Limb (tissue), 2 donors: ENCODE measurements around the gene PYGL.
"Not testable (repeated sequence)": the region's sequence is repeated elsewhere in the genome, so short reads cannot be mapped to it uniquely, and the experiment has no call there.

ENCODE experiments used
- DNase-seq, 2 donors: peaks; one replicate each; pipeline ENCODE4 v3.0.0-alpha.2; 2016; ENCODE audit errors: extremely low spot score in 2 of 2

PYGL gene

DNA sequence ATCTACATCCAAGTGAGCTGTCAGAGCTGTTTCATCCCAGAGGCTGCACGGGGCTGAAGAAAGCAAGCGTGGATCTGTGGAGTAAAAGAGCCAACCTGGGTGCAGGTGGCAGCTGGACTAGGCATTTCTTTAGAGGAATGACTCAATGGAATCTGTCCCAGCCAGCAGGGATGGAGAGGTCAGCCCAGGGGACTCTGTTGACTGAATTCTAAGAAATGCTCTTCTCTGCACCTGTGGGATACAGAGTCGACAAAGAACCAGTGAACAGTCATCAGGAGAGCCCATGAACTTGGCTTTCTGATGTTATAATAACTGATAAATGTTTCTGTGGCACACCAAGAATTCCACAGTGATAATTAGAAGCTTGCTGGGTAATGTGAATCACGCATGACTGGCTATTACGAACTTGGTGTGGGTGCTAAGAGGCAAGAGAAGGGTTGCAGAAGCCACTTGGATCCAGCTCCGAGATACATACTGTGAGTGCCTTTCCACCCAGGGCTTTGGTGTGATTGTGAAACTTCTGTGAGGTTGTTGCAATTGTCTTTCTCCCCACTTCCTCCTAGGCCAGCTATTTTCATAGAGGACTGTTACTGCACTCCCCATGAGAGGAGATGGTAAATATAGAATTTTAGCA, 16.2 kb downstream of the PYGL start:
- DNase-seq, result no peak

DNA sequence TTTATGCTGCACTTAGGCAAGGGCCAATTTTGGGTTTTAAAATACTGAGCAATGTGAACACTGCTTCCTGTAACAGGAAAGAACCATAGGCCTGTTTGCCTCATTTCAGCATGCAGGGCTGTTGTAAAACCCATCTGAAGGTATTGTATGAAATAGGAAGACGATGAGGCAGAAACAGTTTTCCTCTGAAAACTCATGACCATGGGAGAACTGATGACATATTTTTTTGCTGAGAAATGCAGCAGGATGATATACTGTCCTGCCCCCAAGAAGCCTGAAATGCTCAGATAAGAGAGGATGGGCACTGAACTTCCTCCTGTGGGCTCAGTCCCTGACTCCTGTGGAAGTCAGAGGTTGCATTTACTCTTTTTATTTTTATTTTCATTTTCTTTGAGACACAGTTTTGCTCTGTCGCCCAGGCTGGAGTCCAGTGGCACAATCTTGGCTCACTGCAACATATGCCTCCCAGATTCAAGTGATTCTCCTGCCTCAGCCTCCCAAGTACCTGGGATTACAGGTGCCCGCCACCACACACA, 17.4 kb downstream of the PYGL start:
- no peak for DNase-seq

DNA sequence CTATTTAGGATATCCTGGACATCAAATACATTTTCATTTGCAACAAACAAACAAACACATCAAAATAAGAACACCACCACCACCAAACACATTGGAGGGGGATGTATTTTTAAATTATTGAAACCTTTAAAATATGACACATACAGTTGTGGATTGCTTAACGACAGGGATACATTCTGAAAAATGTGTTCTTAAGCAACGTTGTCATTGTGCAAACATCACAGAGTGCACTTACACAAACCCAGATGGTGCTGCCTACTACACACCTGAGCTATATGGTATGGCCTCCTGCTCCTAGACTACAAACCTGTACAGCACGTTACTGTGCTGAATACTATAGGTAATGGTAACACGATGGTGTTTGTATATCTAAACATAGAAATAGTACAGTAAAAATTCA, 19.4 kb downstream of the PYGL start:
- DNase-seq, result no peak

DNA sequence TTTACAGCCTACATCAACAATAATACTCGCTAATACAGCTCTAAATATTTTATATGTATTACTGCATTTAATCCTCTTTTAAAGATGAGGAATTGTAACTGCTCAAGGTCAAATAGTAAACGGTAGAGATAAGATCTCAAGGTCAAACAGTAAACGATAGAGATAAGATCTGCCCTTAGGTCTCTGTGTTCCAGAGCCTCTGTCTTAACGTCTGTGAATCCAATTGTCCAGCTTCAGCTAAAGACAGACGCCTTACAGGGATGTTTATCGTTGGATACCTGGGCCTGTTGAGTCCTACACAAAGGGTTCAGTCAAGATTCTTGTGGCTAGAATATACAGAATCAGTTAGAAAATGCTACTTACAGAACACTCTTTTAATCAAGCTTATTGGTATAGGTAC, 20.0 kb downstream of the PYGL start:
- DNase-seq, result no peak

DNA sequence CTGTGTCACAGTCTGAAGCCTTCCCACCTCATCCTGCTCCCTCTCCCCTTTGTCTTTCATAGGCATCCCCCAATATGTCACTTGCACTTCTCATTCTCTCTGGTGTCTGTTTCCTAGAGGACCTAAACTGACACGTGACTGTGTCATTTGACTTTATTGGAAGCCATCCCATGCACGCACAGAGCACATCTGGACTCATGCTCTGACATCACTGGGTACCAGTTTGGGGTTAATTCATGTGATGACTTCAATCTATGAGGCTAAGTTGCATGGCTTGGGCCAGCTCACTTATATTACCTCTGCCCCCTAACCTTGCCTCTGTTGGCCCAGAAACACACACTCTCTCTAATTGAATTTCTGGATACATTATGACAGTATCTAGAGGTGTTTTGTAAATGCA, 21.5 kb downstream of the PYGL start:
- DNase-seq, result no peak

DNA sequence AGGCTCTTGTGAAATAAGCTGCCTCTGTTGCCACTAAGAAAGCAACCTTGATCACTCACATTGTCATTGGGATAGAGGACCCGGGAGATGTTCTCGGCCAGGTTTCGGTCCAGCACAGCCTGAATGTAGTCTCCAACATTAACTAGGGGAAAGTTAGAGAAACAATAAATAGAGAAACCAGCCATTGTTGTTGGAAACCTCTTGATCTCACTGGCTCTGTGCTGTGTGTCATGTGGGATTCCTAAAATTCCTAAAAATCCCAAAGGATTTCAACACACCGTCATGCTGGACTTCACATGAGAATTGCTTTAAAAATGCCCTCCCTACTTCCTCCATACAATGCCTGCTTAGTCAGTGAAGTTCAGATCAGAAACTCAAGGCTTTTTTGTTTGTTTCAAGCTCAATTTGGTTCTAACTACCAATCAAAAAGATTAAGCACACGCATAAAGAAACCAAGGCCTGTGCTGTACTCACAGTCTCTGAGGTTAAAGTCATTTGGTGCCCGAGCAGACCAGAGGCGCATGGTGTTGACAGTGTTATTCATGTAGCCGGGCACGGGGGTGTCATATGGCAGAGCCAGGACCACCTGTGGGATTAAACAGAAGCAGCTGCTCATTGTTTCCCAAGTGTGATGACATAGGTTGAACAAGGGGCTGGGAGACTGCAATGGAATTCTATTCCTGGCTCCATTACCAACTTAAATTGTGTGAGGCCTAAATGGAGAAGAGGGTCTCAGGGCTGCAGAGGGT, 23.6 kb downstream of the PYGL start:
- DNase-seq, result peak; percentile 12 to 42

DNA sequence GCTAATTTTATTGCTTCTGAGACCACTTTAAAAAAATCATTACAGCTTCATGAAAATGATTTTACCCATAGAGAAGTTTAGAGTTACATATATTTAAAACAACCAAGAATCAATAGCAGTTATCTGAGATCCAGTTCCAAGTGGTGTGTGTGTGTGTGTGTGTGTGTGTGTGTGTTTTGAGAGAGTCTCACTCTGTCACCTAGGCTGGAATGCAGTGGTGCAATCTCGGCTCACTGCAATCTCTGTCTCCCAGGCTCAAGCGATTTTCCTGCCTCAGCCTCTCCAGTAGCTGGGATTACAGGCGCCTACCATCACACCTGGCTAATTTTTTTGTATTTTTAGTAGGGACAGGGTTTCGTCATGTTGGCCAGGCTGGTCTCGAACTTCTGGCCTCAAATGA, 24.8 kb downstream of the PYGL start:
- not testable (repeated sequence) for DNase-seq

DNA sequence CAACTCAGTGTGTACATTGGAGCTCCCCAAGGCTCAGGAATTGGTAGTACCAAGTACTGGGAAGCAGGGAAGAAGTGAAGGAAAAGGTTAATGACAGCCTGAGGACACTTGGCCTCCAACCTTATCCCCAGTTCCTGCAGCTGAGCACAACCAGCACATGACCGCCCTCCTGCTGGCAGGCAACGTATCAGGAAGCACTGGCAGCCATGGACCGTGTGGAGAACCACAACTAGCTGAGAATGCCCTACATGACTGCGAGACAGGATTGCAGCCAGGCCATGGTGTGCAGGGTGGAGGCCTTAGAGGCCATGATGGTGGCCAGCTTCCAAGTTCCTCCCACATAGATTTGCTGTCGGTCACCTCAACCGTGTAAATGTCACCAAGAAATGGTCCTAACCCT, 26.8 kb downstream of the PYGL start:
- DNase-seq, result no peak

DNA sequence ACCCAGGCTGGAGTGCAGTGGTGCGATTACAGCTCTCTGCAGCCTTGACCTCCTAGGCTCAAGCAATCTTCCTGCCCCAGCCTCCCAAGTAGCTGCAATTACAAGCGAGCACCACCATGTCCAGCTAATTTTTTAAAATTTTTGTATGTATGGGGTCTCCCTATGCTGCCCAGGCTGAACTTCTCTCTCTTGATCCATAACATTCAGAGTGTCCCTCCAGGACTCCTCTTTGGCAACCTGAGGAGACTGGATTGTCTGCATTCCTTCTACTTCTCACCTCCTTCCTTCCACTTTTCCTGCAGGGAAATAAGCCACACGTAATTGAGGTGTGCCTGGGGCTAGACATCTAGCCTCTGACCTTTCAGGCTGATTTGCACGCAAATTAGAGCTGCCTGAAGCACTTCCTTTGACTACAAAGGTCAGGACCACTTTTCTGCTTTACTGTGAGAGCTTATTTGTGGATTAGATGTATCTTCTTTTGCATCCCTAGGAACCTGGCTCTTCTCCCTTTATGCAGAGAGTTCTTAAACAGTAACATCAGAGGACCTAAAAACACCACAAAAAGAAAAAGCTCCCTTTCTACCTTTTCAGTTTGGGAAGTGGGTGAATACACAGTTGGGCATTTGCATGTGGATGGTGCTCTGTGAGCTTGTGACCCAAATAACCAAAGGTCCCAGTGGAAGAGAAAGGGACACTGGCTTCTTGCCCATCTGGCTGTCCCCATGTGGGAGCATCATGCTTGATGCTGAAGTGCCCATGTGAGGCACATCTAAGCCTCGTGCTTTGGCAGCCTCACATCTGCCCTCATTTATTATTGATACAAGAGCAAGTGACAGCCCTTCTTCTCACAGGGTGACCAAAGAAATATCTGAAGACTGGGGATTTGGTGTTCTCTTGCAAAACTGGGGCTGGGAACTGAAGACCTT, 33.5 kb downstream of the PYGL start:
- no peak for DNase-seq

DNA sequence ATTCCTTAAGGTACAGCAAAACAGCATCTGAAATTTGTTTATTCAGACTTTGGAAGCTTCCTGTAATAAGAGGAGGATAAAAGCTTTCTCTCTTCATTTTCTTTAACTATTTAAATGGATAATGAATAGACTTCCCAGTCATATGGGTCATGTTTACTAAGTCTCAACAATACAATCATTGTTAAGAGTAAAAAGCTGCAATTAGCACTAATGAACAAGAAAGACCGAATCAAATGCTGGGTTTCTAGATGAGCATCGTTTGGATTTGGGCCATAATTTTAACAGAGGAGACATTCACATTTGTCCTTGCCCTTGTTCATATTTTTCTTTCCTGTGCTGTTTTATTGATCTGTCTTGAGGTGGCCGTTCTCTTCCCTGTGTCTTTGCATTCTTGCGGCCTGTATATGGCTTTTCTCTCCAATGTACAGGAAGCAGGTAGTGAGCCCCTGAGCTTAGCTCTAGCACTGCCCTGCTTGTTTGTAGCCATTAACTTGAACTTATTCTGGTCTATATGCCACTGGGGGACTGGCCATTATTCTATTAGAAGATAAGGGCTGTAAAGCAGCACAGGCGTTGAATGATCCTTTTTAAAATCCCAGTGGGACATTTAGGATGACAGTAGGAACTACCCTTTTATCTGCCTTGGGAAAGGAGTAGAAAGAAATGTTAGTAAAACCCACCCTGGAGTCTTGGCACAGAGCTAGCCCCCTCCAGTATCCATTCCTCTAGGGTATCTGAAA, 37.8 kb downstream of the PYGL start:
- DNase-seq, result no peak

DNA sequence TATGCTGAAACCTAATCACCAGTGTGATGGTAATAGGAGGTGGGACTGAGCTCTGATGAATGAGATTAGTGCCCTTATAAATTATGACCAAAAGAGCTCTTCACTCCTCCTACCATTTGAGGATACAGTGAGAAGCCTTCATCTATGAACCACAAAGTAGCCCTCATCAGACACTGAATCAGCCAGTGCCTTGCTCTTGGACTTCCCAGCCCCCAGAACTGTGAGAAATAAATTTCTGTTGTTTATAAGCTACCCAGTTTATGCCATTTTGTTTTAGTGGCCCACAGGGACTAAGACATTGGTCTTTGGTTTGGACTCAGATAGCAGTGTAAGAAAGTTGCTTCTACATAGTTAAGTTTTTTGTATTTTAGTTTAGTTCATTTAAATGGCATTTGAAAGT, 39.6 kb downstream of the PYGL start:
- DNase-seq, result no peak

DNA sequence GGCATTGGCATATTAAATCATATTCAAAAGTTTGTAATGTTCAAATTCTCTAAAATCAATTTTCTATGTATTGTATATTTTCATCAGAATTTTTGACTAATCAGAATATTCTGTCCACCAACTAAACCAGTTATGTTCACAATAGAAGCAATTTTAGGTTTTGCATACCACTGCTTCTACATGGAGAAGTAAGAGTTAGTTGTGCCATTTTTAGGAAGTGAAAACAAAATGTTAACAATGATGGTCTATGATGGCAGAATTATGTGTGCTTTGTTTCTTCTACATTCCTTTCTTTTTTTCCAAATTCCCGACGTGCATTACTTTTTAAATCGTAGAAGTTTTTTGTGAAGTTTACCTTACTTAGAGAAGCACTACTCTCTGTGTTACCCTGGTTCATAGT, 42.9 kb downstream of the PYGL start:
- DNase-seq, result no peak

DNA sequence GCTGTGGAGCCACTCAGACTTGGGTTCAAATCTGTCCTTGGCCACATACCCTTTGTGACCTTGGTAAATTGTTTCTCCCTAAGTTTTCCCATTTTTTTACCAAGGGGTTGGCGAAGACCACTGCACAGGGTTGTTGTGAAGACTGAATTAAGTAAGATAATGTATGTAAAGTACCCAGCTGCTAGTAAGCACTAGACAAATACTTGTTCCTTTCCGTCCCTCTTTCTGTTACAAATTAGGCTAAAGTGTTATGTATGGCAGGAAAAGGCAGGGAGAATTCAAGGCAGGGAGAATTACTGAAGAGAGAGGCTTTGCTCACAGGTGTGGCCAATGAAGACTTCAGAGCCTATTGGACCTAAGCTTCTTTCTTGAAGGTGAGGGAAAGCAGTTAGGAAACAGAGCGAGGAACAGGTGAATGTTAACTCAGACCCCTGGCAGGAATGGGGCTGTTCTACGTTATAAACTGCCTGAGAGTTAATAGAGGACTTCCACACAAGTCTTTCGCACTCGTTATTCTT, 46.6 kb downstream of the PYGL start:
- DNase-seq, result no peak

DNA sequence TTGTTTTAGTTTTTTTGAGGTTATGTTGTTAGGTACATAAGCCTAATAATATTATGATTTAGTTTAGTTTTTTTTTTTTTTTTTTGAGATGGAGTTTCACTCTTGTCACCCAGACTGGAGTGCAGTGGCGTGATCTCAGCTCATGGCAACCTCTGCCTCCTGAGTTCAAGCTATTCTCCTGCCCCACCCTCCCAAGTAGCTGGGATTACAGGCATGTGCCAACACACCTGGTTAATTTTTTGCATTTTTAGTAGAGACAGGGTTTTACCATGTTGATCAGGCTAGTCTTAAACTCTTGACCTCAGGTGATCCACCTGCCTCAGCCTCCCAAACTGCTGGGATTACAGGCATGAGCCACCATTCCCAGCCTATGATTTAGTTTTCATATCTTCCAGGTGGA, 47.3 kb downstream of the PYGL start:
- not testable (repeated sequence) for DNase-seq

DNA sequence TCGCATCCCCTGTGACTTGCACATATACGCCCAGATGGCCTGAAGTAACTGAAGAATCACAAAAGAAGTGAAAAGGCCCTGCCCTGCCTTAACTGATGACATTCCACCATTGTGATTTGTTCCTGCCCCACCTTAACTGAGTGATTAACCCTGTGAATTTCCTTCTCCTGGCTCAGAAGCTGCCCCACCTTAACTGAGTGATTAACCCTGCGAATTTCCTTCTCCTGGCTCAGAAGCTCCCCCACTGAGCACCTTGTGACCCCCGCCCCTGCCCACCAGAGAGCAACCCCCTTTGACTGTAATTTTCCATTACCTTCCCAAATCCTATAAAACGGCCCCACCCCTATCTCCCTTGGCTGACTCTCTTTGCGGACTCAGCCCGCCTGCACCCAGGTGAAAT, 47.9 kb downstream of the PYGL start:
- DNase-seq, result not testable (repeated sequence)

DNA sequence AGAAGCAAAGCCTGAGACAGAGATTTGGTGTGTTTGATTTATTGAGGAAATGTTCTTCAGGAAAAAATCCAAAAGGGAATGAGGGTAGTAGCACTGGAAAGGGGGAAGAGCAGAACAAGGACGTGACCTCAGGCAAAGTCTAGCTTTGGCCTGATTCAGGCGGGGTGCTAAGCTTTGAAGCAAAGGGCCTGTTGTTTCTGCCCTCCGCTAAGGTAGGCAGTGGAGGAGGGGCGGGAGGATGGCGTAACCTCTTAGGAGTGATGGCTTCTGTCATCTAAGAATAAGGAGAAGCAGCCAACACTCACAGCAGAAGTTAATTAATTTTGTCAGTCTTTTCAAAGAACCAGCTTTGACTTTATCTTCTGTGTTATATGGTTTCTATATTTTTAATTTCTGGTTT, 52.0 kb downstream of the PYGL start:
- no peak for DNase-seq

DNA sequence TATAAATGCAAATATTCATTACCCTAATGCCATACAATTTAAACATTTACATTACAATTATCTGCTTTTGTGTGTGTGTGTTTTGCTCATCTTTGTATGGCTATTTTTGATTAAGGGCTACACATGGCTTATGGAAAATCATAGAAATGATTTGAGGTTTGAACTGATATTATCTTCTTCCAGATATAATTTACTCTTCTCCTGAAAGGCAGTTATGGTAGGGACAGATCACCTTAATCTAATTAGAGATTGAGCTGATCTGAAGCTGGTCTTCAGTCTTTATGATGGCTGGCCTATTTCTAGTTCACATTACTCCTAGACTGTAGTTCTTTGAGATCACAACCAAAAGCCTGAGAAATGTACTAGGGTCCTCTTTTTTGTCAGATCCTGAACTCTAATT, 56.8 kb downstream of the PYGL start:
- DNase-seq, result no peak

DNA sequence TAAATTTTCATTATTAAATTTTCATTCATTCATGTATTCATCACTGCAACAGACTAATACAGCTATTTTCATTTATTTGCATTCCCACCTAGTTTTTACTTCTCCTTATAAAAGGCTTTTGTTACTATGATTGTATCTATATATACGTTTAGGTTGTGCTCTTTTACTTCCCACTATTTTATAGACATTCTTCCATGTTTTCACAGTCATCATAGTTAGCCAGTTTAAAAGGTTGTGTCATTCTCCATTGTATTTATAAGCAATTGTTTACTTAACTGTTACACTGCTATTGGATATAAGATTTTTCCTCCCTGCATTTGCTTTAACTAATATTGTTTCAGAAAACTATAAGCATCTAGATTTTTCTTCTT, 60.5 kb downstream of the PYGL start:
- DNase-seq, result no peak

DNA sequence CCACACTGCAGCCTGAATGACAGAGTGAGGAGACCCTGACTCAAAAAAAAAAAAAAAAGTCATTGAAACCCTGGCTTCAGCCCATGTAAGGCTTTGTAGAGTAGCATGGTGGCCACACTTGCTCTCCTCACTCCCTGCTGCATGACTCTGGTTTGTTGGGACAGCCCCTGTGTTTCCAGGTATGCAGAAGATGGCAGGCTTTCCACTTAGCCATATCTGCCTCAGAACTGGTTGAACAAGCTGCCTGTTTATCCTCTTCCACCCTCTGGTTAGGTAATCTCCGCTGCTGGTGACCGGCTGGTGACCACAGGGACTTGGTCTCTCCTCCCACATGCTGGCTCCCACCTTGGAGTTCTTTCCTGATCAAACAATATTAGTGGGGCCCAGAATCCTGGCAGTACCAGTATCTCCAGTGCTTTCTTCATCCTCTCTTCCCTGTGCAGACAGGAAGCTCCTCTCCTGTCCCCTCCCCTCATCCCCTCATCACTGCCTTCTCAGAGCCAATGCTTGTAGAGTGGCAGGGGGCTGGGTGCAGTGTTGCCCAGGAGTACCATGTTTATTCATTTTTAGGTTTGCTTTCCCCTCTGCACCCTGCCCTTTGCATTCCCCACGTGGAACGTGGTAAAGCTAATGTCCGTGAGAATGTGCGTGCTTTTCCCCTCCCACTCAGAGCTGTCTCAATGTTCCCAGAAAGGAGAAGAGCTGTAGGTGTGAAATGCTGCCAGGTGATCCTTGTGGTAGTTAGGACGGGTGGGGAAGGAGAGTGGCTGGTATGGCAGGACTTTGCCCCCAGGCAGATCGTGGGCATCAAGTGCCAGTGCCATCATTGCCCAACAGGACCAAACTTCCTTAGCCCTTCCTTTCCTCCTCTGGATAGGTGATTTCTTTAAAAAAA, 61.1 kb downstream of the PYGL start:
- no peak for DNase-seq
